ENCODE results near the gene AK6.

- TF ChIP-seq, protein P1, sequence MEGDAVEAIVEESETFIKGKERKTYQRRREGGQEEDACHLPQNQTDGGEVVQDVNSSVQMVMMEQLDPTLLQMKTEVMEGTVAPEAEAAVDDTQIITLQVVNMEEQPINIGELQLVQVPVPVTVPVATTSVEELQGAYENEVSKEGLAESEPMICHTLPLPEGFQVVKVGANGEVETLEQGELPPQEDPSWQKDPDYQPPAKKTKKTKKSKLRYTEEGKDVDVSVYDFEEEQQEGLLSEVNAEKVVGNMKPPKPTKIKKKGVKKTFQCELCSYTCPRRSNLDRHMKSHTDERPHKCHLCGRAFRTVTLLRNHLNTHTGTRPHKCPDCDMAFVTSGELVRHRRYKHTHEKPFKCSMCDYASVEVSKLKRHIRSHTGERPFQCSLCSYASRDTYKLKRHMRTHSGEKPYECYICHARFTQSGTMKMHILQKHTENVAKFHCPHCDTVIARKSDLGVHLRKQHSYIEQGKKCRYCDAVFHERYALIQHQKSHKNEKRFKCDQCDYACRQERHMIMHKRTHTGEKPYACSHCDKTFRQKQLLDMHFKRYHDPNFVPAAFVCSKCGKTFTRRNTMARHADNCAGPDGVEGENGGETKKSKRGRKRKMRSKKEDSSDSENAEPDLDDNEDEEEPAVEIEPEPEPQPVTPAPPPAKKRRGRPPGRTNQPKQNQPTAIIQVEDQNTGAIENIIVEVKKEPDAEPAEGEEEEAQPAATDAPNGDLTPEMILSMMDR (IDR thresholded peaks at IDR 0.05) = no peak
- no peak for TF ChIP-seq EZH2 (IDR thresholded peaks at IDR 0.05; ENCODE audit: borderline replicate concordance, insufficient read depth, low read depth, low read length, poor library complexity, severe bottlenecking)
These were observed 5.7 kb upstream of the AK6 start for GRCh38 chr5:69374911-69375446.
